ENCODE results near the gene TAX1BP3. TPM values are rescaled to one million over a fixed set of nuclear protein-coding genes. Genes with fewer than 3 reads are reported as not detected.

The TAX1BP3 gene
- total and polyA plus RNA-seq, 2 of the 4 experiments (the other 2 are of a cell fraction), result 146 to 176 TPM

GRCh38 chr17:3693141-3693540 lies 24.8 kb upstream of the TAX1BP3 start:
- no peaks in the 10 kb centered on the region for H3K79me1 ChIP-seq (ENCODE audit: low read depth in 1 of 2, low read length in 2 of 2)
- H3K36me3 ChIP-seq (ENCODE audit: control insufficient read depth, insufficient read depth, low read length), result no peaks in the 10 kb centered on the region
- H3K9me1 ChIP-seq (ENCODE audit: insufficient read depth, low read length), result no peaks in the 10 kb centered on the region
- no peak overlapping the region for H2AK5ac ChIP-seq (ENCODE audit: low read depth, low read length)
- no peak overlapping the region for H3K18ac ChIP-seq (ENCODE audit: low read depth, low read length)
- no TSS peak for BruUV-seq (replicated peaks)
- no peak overlapping the region for H4K8ac ChIP-seq (ENCODE audit: low read depth in 2 of 2, low read length in 2 of 2)
- no peak overlapping the region for H4K5ac ChIP-seq (ENCODE audit: low read depth, low read length)
- no peak overlapping the region for H2BK120ac ChIP-seq (ENCODE audit: low read depth, low read length)
- no peak for ATAC-seq (ENCODE audit: low read depth)
- no peak overlapping the region for H2BK20ac ChIP-seq (ENCODE audit: low read depth, low read length)
- no peak for DNase-seq
- no peaks in the 10 kb centered on the region for H4K20me1 ChIP-seq (ENCODE audit: insufficient read depth, low read length)
- ChIA-PET POLR2A (ENCODE audit: unreplicated experiment) (no interaction called here), CTCF (no interaction called here)
- H3K4ac ChIP-seq (ENCODE audit: low read depth, low read length), result no peak overlapping the region
- WGBS, 2 experiments (ENCODE audit: extremely low coverage in 2 of 2, insufficient read length in 1 of 2), result 50% methylated on average over 1 of the region's 4 CpGs; no CpG with 5 or more reads in 1 of the 2 experiments
- TF ChIP-seq CTCF (conservative IDR thresholded peaks at IDR 0.05; ENCODE audit: low read depth, low read length) (no peak), BHLHE40 (IDR thresholded peaks at IDR 0.05; ENCODE audit: low read depth, low read length) (no peak), RAD21 (IDR thresholded peaks at IDR 0.05; ENCODE audit: low read length) (no peak), FOS (IDR thresholded peaks at IDR 0.05; ENCODE audit: low read depth, low read length) (no peak), MXI1 (IDR thresholded peaks at IDR 0.05; ENCODE audit: borderline replicate concordance, low read depth, low read length) (no peak)
- no peak overlapping the region for H2AFZ ChIP-seq (replicated peaks; ENCODE audit: low read length, poor library complexity)
- no peak overlapping the region for H2AK9ac ChIP-seq (replicated peaks; ENCODE audit: low read depth, low read length, poor library complexity)
- no peak overlapping the region for H3K4me3 ChIP-seq (ENCODE audit: insufficient read depth, low read depth, low read length)
- H3K56ac ChIP-seq (ENCODE audit: extremely low read depth, insufficient read depth, low read length), result no peak overlapping the region
- no peak overlapping the region for H3K9ac ChIP-seq (ENCODE audit: low read depth, low read length)
- H2BK5ac ChIP-seq (ENCODE audit: low read depth, low read length, poor library complexity, severe bottlenecking), result no peak overlapping the region
- H3K23ac ChIP-seq (ENCODE audit: low read depth, low read length), result no peak overlapping the region
- H2BK15ac ChIP-seq (ENCODE audit: low read depth, low read length), result no peak overlapping the region
- intact Hi-C loops (cut with micrococcal nuclease), result no loop called here
- H3K9me3 ChIP-seq (ENCODE audit: control insufficient read depth, insufficient read depth, low read length), result peaks cover 6% of the 10 kb centered on the region
- no peak overlapping the region for H3K14ac ChIP-seq (replicated peaks; ENCODE audit: low read depth, low read length)
- H3K4me2 ChIP-seq (ENCODE audit: low read depth, low read length), result no peak overlapping the region
- peaks cover 4% of the 10 kb centered on the region; the same call in 1 of the 2 replicates for H3K4me1 ChIP-seq (ENCODE audit: control insufficient read depth, insufficient read depth, low read length)
- no peak overlapping the region for H3K27ac ChIP-seq (ENCODE audit: insufficient read depth, low read length)
- in situ Hi-C loops (cut with MboI; ENCODE audit: low sequenced_read_pairs), result no loop called here
- dilution Hi-C loops (cut with HindIII; ENCODE audit: low sequenced_read_pairs, unreplicated experiment), result no loop called here
- H4K91ac ChIP-seq (ENCODE audit: insufficient read depth, low read depth, low read length), result no peak overlapping the region
- H3K27me3 ChIP-seq (ENCODE audit: control insufficient read depth, insufficient read depth, low read length), result peaks cover 16% of the 10 kb centered on the region

Measured in IMR-90 (cell line).